Psoas muscle (tissue), 8 donors: Measurements from ENCODE around the gene ZBTB9. TPM values are rescaled to one million over a fixed set of nuclear protein-coding genes. Genes with fewer than 3 reads are reported as not detected.
A peak's percentile ranks its signal among the peaks of the same experiment; 100 is the strongest.

Experiments used
- ATAC-seq, 4 donors: fragments of 200-7000 bp; cut with Tn5 transposase; one replicate each; pipeline ENCODE4 v1.9.1; 2020; ENCODE audit warnings: moderate library complexity in 3 of 4, mild to moderate bottlenecking in 2 of 4
- DNase-seq, 2 donors: peaks; one replicate each; pipeline ENCODE4 v3.0.0-alpha.2; 2020
- H3K27ac ChIP-seq: fragments of 200-600 bp; one replicate; pipeline ENCODE4 v1.8.0; 2022
- H3K27me3 ChIP-seq, 3 donors: fragments of 200-600 bp in 1 of 3; one replicate each; pipeline versions ENCODE4 v1.6.1 to v1.8.0; 2013 to 2022; ENCODE audit warnings: low read length in 2 of 3, mild to moderate bottlenecking in 2 of 3, moderate library complexity in 1 of 3; ENCODE audit not compliant: insufficient read depth in 3 of 3
- H3K36me3 ChIP-seq, 2 donors: fragments of 200-600 bp in 1 of 2; one replicate each; pipeline versions ENCODE4 v1.6.1 to v1.8.0; 2013 to 2022; ENCODE audit warnings: low read depth in 1 of 2, mild to moderate bottlenecking in 1 of 2, moderate library complexity in 1 of 2; ENCODE audit not compliant: insufficient read depth in 1 of 2
- H3K4me1 ChIP-seq: fragments of 200-600 bp; one replicate; pipeline ENCODE4 v1.8.0; 2022
- H3K4me3 ChIP-seq: fragments of 200-600 bp; one replicate; pipeline ENCODE4 v1.8.0; 2022; ENCODE audit warnings: mild to moderate bottlenecking
- H3K9me3 ChIP-seq: fragments of 200-600 bp; one replicate; pipeline ENCODE4 v1.8.0; 2022
- CTCF ChIP-seq: fragments of 200-600 bp; IDR thresholded peaks from one replicate; pipeline ENCODE4 v1.8.0; 2022; ENCODE audit warnings: antibody characterized with exemption
- WGBS, 3 donors: extraction: QIAGEN DNeasy Blood & Tissue Kit; methylation state at CpG; one replicate each; pipeline versions ENCODE4 v1.1.6 to v1.1.7; 2013; 5-methylcytosine and 5-hydroxymethylcytosine counted together
- intact Hi-C, 2 donors: fragments of 100-400 bp; cut with DNase I; formaldehyde crosslinking; loops; one replicate each; pipeline versions ENCODE4 v1.11.0 to v1.14.2; 2022
- polyA plus RNA-seq, 3 donors: library from polyadenylated mRNA; stranded (reverse); fragments of 200-250 nt; gene quantifications; one replicate each; pipeline ENCODE4 v1.2.3, GENCODE V29; 2013
- total RNA-seq, 4 donors: library from RNA; stranded (reverse); fragmentation: NEBNext Ultra II Directional in 2 of 4; extraction: Animal tissue kit (Norgen Biotek cat#: 25700) in 2 of 4; gene quantifications; one replicate each; pipeline versions ENCODE4 v1.2.1 to v1.2.4, GENCODE V29; 2021 to 2023
- donor health status: healthy with polysubstance abuse.
- donor health status: DM: no; HTN: no; CAD: no; lungs with moderate emphysema.
- donor health status: Bipolar disorder and iron deficiency.
- donor health status: healthy.
- donor health status: DM: yes; HTN: yes; CAD: no.
- donor health status: DM: no; HTN: no; CAD: no.
- donor health status: DM: no; HTN: no; CAD: no.
- donor health status: DM: yes; HTN: yes; CAD: no.

ZBTB9 gene
- total and polyA plus RNA-seq, 7 donors, result 1.9 to 5.2 (median 3.7) TPM

GRCh38 chr6:33433001-33433543 lies 21.3 kb upstream of the ZBTB9 start:
- WGBS, 3 donors, result 73 to 90% (median 75%) methylated on average over 1 of the region's 1 CpG
- intact Hi-C loops, result no loop called here
- DNase-seq (no peak), ATAC-seq (peak; percentile 5 to 41 (median 18))
- H3K36me3 ChIP-seq, result peaks cover 0 to 26% of the 10 kb centered on the region in 2 donors
- peaks cover 3% of the 10 kb centered on the region for H3K4me1 ChIP-seq
- no peak overlapping the region for H3K4me3 ChIP-seq
- no peaks in the 10 kb centered on the region for H3K27me3 ChIP-seq
- TF ChIP-seq CTCF, result no peak
- no peaks in the 10 kb centered on the region for H3K9me3 ChIP-seq
- no peak overlapping the region for H3K27ac ChIP-seq

- Histone ChIP-seq H3K4me1 (peaks cover 3% of the 10 kb centered on the region), H3K27ac (no peak overlapping the region)
- 21 to 32% (median 25%) methylated on average over 6 to 16 of the region's 17 CpGs for WGBS, 3 donors
Measured at GRCh38 chr6:33433544-33434191, 20.7 kb upstream of the ZBTB9 start.

GRCh38 chr6:33434961-33435360 lies 19.4 kb upstream of the ZBTB9 start:
- WGBS, 3 donors, result 90 to 97% (median 92%) methylated on average over 3 to 4 of the region's 4 CpGs
- peaks cover 3% of the 10 kb centered on the region for H3K4me1 ChIP-seq
- intact Hi-C loops, result no loop called here
- no peak overlapping the region for H3K27ac ChIP-seq
- no peak overlapping the region for H3K4me3 ChIP-seq
- no peaks in the 10 kb centered on the region for H3K9me3 ChIP-seq
- no peak for ATAC-seq
- peaks cover 0 to 29% of the 10 kb centered on the region in 2 donors for H3K36me3 ChIP-seq
- TF ChIP-seq CTCF, result no peak
- no peaks in the 10 kb centered on the region for H3K27me3 ChIP-seq
- no peak for DNase-seq

More at GRCh38 chr6:33433544-33434191, 20.7 kb upstream of the ZBTB9 start:
- TF ChIP-seq CTCF, result no peak
- Histone ChIP-seq H3K4me3 (no peak overlapping the region), H3K27me3 (no peaks in the 10 kb centered on the region), H3K9me3 (no peaks in the 10 kb centered on the region), H3K36me3 (peaks cover 0 to 29% of the 10 kb centered on the region in 2 donors)
- no peak for DNase-seq
- intact Hi-C loops, result no loop called here
- peak; percentile 74 to 86 (median 82) for ATAC-seq

GRCh38 chr6:33437666-33438065 lies 16.7 kb upstream of the ZBTB9 start:
- TF ChIP-seq CTCF, result no peak
- Histone ChIP-seq H3K36me3 (peaks cover 0 to 29% of the 10 kb centered on the region in 2 donors), H3K27ac (no peak overlapping the region), H3K4me3 (no peak overlapping the region), H3K4me1 (peaks cover 3% of the 10 kb centered on the region), H3K9me3 (no peaks in the 10 kb centered on the region), H3K27me3 (no peaks in the 10 kb centered on the region)
- DNase-seq (no peak), ATAC-seq (no peak)
- intact Hi-C loops, result no loop called here
- 90 to 96% (median 94%) methylated on average over 17 to 18 of the region's 18 CpGs for WGBS, 3 donors
